Choroid plexus epithelial cell (primary cell): ENCODE data around the gene ATP13A3.

Experiments
- DNase-seq: peaks from one replicate; pipeline ENCODE4 v3.0.0-alpha.2; 2010; ENCODE audit warnings: low read depth
- H3K4me3 ChIP-seq: 2 replicates; pipeline ENCODE4 v1.5.1; 2011; ENCODE audit warnings: low read depth, mild to moderate bottlenecking, control low read depth, low read length, moderate library complexity
- CTCF ChIP-seq: conservative IDR thresholded peaks from 2 replicates; pipeline ENCODE4 v1.5.1; 2011; ENCODE audit warnings: low read depth, mild to moderate bottlenecking, control low read depth, inconsistent platforms, low read length, moderate library complexity

Gene ATP13A3

GRCh38 chr3:194475138-194475932 is 11.5 kb downstream of the ATP13A3 start:
- no peak overlapping the region for H3K4me3 ChIP-seq
- no peak for TF ChIP-seq CTCF
- no peak for DNase-seq

GRCh38 chr3:194474675-194475074 is 12.1 kb downstream of the ATP13A3 start:
- H3K4me3 ChIP-seq: no peak overlapping the region
- no peak for DNase-seq
- TF ChIP-seq CTCF: no peak

GRCh38 chr3:194472290-194472920 is 14.4 kb downstream of the ATP13A3 start:
- peak; percentile 91 for TF ChIP-seq CTCF
- H3K4me3 ChIP-seq: no peak overlapping the region
- peak; percentile 91 for DNase-seq

- DNase-seq: no peak
- no peak for TF ChIP-seq CTCF
Measured at GRCh38 chr3:194471863-194472262, 14.9 kb downstream of the ATP13A3 start.

GRCh38 chr3:194470615-194471014 is 16.2 kb downstream of the ATP13A3 start:
- no peak for DNase-seq
- TF ChIP-seq CTCF: no peak
- no peak overlapping the region for H3K4me3 ChIP-seq

More at GRCh38 chr3:194471863-194472262, 14.9 kb downstream of the ATP13A3 start:
- no peak overlapping the region for H3K4me3 ChIP-seq

- H3K4me3 ChIP-seq: no peak overlapping the region
- DNase-seq: no peak
- TF ChIP-seq CTCF: no peak
Measured at GRCh38 chr3:194469977-194470376, 16.8 kb downstream of the ATP13A3 start.
